Measurements from ENCODE around the gene ADAM10.

The ADAM10 gene

GRCh38 chr15:58699769-58700168, 49.7 kb downstream of the ADAM10 start:
- POLR2A ChIA-PET (ENCODE audit: low non-redundant PET), result no interaction called here
- no peak for DNase-seq (ENCODE audit: low spot score)
- CTCF ChIA-PET, result interaction anchor here (0.7 kb wide), 1 partner anchor 69 kb away, joined by 3 read pairs; no protein-coding TSS in a partner anchor
- no peak overlapping the region for H3K27ac ChIP-seq
- TF ChIP-seq CTCF (conservative IDR thresholded peaks at IDR 0.05; ENCODE audit: low read depth), result no peak

- CTCF ChIA-PET, result interaction anchor here (0.7 kb wide), 1 partner anchor 69 kb away, joined by 3 read pairs; no protein-coding TSS in a partner anchor
- POLR2A ChIA-PET (ENCODE audit: low non-redundant PET), result no interaction called here
- no peak for TF ChIP-seq CTCF (conservative IDR thresholded peaks at IDR 0.05; ENCODE audit: low read depth)
- DNase-seq (ENCODE audit: low spot score), result no peak
- H3K27ac ChIP-seq, result no peak overlapping the region
These were observed 50.4 kb downstream of the ADAM10 start for GRCh38 chr15:58698887-58699641.

- TF ChIP-seq CTCF (conservative IDR thresholded peaks at IDR 0.05; ENCODE audit: low read depth), result no peak
- no peak for DNase-seq (ENCODE audit: low spot score)
- peak overlapping the region; percentile 12; the same call in 1 of the 2 replicates for H3K27ac ChIP-seq
- POLR2A ChIA-PET (ENCODE audit: low non-redundant PET), result no interaction called here
- CTCF ChIA-PET, result no interaction called here
These were observed 52.3 kb downstream of the ADAM10 start for GRCh38 chr15:58697220-58697619.

GRCh38 chr15:58696738-58697137, 52.8 kb downstream of the ADAM10 start:
- H3K27ac ChIP-seq, result peak overlapping the region; percentile 12; the same call in 1 of the 2 replicates
- DNase-seq (ENCODE audit: low spot score), result no peak
- ChIA-PET POLR2A (ENCODE audit: low non-redundant PET) (interaction anchor here (0.5 kb wide), 1 partner anchor 30 kb away, joined by 7 read pairs; no protein-coding TSS in a partner anchor), CTCF (no interaction called here)
- TF ChIP-seq CTCF (conservative IDR thresholded peaks at IDR 0.05; ENCODE audit: low read depth), result no peak

DNA sequence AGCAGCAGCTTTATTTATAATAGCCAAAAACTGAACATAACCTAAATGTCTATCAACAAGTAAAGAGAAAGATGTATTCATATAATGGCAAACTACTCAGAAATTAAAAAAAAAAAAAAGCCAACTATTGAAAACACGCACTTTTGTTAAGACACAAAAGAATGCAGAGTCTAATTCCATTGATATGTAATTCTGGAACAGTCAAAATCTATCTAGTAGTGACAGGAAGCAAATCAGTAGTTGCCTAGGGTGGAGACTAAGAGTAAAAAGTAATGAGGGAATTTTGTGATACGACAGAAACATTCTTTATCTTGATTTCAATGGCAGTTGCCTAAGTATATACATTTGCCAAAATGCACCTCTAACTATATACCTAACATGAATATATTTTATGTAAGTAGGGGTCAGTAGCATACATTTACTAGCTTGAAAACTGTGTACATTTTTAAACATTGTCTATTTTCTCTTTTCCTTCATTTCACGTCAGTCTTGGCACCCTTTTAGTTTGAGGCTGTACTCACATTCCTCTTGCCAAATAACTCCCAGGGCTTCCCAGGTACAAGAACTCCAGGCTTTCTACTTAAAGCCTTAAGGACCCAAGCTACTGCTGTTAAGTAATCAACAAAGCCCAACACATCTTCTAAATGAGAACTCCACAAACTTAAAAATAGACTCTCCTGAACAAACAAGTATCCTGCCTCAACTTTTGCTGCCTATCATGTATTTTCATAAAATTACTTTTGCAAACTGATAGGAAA, 54.7 kb downstream of the ADAM10 start:
- no peak for TF ChIP-seq CTCF (conservative IDR thresholded peaks at IDR 0.05; ENCODE audit: low read depth)
- CTCF ChIA-PET, result no interaction called here
- no peak for DNase-seq (ENCODE audit: low spot score)
- H3K27ac ChIP-seq, result no peak overlapping the region
- POLR2A ChIA-PET (ENCODE audit: low non-redundant PET), result no interaction called here

GRCh38 chr15:58690703-58691102, 58.8 kb downstream of the ADAM10 start:
- DNase-seq (ENCODE audit: low spot score), result no peak
- ChIA-PET POLR2A (ENCODE audit: low non-redundant PET) (no interaction called here), CTCF (no interaction called here)
- TF ChIP-seq CTCF (conservative IDR thresholded peaks at IDR 0.05; ENCODE audit: low read depth), result no peak
- no peak overlapping the region for H3K27ac ChIP-seq

Measured in RWPE1 (cell line).